Right lobe of liver (tissue), 6 donors: ENCODE results near the gene TEX35. TPM values are rescaled to one million over a fixed set of nuclear protein-coding genes. Genes with fewer than 3 reads are reported as not detected.

Experiments used
- ATAC-seq, 4 donors: fragments of 200-7000 bp; cut with Tn5 transposase; one replicate each; pipeline ENCODE4 v1.9.1; 2020; ENCODE audit warnings: mild to moderate bottlenecking in 4 of 4, moderate library complexity in 4 of 4
- DNase-seq, 3 donors: peaks; one replicate each; pipeline ENCODE4 v3.0.0-alpha.2; 2020
- H3K27ac ChIP-seq, 3 donors: fragments of 200-600 bp; one replicate each; pipeline ENCODE4 v1.8.0; 2022
- H3K27me3 ChIP-seq, 2 donors: fragments of 200-600 bp; one replicate each; pipeline ENCODE4 v1.8.0; 2022
- H3K36me3 ChIP-seq, 4 donors: fragments of 200-600 bp; sonication (generic) in 1 of 4; one replicate each; pipeline versions ENCODE4 v1.5.1 to v1.8.0; 2017 to 2022; ENCODE audit warnings: control low read depth in 1 of 4
- H3K4me1 ChIP-seq, 4 donors: fragments of 200-600 bp; sonication (generic) in 1 of 4; one replicate each; pipeline versions ENCODE4 v1.5.1 to v1.8.0; 2017 to 2022; ENCODE audit warnings: control low read depth in 1 of 4
- H3K4me3 ChIP-seq, 3 donors: fragments of 200-600 bp; one replicate each; pipeline ENCODE4 v1.8.0; 2022
- H3K9me3 ChIP-seq, 4 donors: fragments of 200-600 bp; sonication (generic) in 1 of 4; one replicate each; pipeline versions ENCODE4 v1.5.1 to v1.8.0; 2017 to 2022; ENCODE audit warnings: control low read depth in 1 of 4
- POLR2A ChIP-seq: fragments of 450-650 bp; IDR thresholded peaks from one replicate; pipeline ENCODE4 v1.6.1; 2017; ENCODE audit warnings: antibody characterized with exemption, mild to moderate bottlenecking
- WGBS: methylation state at CpG from one replicate; pipeline ENCODE4 v1.1.6; 2018; ENCODE audit warnings: low coverage, low lambda C conversion rate; ENCODE audit not compliant: insufficient coverage; ENCODE audit errors: missing lambda C conversion rate; 5-methylcytosine and 5-hydroxymethylcytosine counted together
- intact Hi-C, 2 donors: fragments of 100-400 bp; cut with DNase I; formaldehyde crosslinking; loops; one replicate each; pipeline versions ENCODE4 v1.11.2 to v1.14.1; 2022
- total RNA-seq, 6 experiments: library from RNA; depleted of rRNA in 2 of 6; stranded (reverse); fragments of >200 nt in 2 of 6; fragmentation: NEBNext Ultra II Directional in 3 of 6; extraction: Animal tissue kit (Norgen Biotek cat#: 25700) in 3 of 6; gene quantifications; one replicate each; pipeline versions ENCODE4 v1.1.0 to v1.2.4, GENCODE V29; 2016 to 2023
- TF ChIP-seq, protein P1 (sequence below), 4 donors: fragments of 200-600 bp in 3 of 4; fragments of 450-650 bp in 1 of 4; IDR thresholded peaks; one replicate each; pipeline versions ENCODE4 v1.5.1 to v1.8.0; 2016 to 2022; ENCODE audit warnings: antibody characterized with exemption in 4 of 4, mild to moderate bottlenecking in 2 of 4
- donor health status: DM: no; HTN: yes; CAD: no.
- donor health status: DM: no; HTN: no; CAD: no.
- donor health status: DM: no; HTN: no; CAD: no.
- donor health status: DM: no; HTN: yes; CAD: no.
- donor health status: DM: no; HTN: yes; CAD: no.

Gene TEX35
- total RNA-seq, 6 experiments from 2014 or later, result not detected

DNA sequence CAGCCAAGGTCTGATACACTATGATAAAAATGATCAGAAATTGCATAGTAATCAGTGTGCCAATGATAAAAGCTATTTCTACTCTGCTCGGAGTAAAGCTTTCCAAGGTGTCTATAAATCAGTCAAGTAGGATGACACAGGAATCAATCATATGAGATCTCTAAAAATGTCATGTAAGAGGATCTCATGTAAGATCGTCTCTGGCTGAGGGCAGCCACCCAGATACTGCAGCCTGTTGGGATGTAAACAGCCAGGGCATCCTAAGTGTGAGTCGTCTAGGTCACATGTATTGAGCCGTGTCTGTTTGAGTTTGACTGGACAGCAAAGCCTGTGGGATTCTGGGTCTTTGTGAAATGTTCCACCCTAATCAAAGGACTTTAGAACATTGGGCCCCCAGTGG, 2.8 kb upstream of the TEX35 start:
- H3K9me3 ChIP-seq, result no peaks in the 10 kb centered on the region
- ATAC-seq (no peak), DNase-seq (no peak)
- H3K27ac ChIP-seq, result no peak overlapping the region
- no peak overlapping the region for H3K4me3 ChIP-seq
- no peaks in the 10 kb centered on the region for H3K27me3 ChIP-seq
- no peaks in the 10 kb centered on the region for H3K4me1 ChIP-seq
- intact Hi-C loops, result no loop called here
- 89% methylated on average over 2 of the region's 4 CpGs for WGBS
- TF ChIP-seq, protein P1, sequence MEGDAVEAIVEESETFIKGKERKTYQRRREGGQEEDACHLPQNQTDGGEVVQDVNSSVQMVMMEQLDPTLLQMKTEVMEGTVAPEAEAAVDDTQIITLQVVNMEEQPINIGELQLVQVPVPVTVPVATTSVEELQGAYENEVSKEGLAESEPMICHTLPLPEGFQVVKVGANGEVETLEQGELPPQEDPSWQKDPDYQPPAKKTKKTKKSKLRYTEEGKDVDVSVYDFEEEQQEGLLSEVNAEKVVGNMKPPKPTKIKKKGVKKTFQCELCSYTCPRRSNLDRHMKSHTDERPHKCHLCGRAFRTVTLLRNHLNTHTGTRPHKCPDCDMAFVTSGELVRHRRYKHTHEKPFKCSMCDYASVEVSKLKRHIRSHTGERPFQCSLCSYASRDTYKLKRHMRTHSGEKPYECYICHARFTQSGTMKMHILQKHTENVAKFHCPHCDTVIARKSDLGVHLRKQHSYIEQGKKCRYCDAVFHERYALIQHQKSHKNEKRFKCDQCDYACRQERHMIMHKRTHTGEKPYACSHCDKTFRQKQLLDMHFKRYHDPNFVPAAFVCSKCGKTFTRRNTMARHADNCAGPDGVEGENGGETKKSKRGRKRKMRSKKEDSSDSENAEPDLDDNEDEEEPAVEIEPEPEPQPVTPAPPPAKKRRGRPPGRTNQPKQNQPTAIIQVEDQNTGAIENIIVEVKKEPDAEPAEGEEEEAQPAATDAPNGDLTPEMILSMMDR (IDR thresholded peaks at IDR 0.05), result no peak
- no peak for TF ChIP-seq POLR2A
- H3K36me3 ChIP-seq, result no peaks in the 10 kb centered on the region

DNA sequence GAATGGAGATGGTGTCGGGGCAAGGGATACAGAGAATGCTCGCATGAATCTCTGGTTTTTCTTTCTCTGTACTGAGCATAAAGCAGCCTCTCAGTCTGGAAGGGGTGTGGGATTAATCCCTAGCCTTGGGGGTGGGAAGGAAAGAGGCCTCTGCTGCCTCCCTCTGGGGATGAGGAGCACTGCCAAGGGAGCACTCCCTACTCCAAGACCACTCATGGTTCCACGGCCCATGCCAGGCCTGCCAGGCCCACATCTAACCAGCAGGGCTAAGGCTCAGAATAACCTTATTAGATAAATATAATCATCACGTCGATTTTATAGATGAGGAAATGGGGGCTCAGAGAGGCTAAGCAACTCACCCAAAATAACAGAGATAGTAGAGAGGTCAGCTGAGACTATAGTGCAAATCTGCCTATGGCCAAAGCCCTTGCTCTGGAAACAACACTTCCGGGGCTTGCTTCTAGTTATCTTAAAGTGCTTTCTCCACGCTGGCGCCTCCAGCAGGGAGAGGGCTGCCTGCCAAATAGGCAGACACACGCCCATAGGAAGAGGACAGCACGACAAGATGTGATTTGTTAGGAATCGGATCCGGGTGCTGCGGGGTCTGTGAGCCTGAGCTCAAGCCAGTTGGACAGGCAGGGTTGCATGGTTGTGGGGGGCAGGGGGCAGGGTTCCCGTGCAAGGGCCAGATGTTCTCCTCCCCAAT, 522 bp downstream of the TEX35 start:
- H3K27me3 ChIP-seq, result no peaks in the 10 kb centered on the region
- H3K9me3 ChIP-seq, result no peaks in the 10 kb centered on the region
- ATAC-seq (peak in 1 of 4 donors; percentile 21), DNase-seq (peak in 1 of 3 donors; percentile 27)
- 82% methylated on average over 8 of the region's 14 CpGs for WGBS
- H3K4me1 ChIP-seq, result no peaks in the 10 kb centered on the region
- intact Hi-C loops, result no loop called here
- no peaks in the 10 kb centered on the region for H3K36me3 ChIP-seq
- no peak overlapping the region for H3K4me3 ChIP-seq
- H3K27ac ChIP-seq, result no peak overlapping the region
- TF ChIP-seq, protein P1 (IDR thresholded peaks at IDR 0.05), result no peak
- no peak for TF ChIP-seq POLR2A

DNA sequence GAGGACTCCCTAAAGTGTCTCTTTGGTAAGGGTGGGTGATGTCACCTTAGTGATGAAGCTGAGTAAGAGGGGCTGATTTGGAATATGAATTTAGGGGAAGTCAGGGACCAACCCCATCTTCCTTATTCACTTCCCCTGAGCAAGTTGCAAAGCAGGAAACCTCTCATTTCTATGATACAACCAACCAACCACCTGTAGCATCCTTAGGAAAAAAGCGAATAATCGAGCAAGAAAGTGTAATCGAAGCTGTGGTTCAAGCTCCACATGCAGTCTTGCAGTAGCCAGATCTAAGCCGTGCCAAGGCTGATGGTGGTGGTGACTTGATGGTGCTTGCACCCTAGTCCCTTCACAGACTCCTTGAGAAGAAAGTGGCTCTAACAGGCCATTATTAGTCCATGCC, 3.2 kb downstream of the TEX35 start:
- H3K9me3 ChIP-seq, result no peaks in the 10 kb centered on the region
- no peaks in the 10 kb centered on the region for H3K36me3 ChIP-seq
- no peaks in the 10 kb centered on the region for H3K27me3 ChIP-seq
- intact Hi-C loops, result loop anchor here in 1 of 2 donors (5.0 kb wide), 1 partner anchor 426 kb away; no protein-coding TSS in a partner anchor
- no peak for ATAC-seq
- H3K4me3 ChIP-seq, result no peak overlapping the region
- no peak for TF ChIP-seq POLR2A
- 90% methylated on average over 2 of the region's 4 CpGs for WGBS
- DNase-seq, result no peak
- no peaks in the 10 kb centered on the region for H3K4me1 ChIP-seq
- H3K27ac ChIP-seq, result no peak overlapping the region

DNA sequence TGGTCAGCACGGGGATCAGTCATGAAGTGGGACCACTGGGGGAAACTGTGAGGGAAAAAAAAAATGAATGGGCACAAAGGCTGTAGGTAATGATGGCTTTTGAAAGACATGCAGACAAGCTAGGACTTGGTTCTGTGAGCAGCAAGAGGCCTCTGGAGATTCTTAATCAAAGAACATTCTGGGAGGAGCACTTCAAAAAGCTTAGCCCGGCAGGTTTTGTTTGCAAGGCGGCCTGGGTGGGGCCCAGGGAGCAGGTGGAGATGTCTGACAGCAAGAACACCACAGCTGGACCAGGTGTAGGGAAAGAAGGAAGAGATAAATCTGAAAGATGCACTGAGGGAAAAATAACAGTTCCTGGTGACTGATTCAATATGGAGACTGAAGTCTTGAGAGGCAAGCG, 6.0 kb downstream of the TEX35 start:
- Histone ChIP-seq H3K4me3 (no peak overlapping the region), H3K27ac (no peak overlapping the region), H3K9me3 (no peaks in the 10 kb centered on the region), H3K27me3 (no peaks in the 10 kb centered on the region), H3K4me1 (no peaks in the 10 kb centered on the region), H3K36me3 (no peaks in the 10 kb centered on the region)
- DNase-seq (peak in 1 of 3 donors; percentile 19), ATAC-seq (no peak)
- WGBS, result 59% methylated on average over 4 of the region's 4 CpGs
- TF ChIP-seq, protein P1 (IDR thresholded peaks at IDR 0.05), result no peak
- no peak for TF ChIP-seq POLR2A
- intact Hi-C loops, result loop anchor here in 1 of 2 donors (5.0 kb wide), 1 partner anchor 423 kb away; no protein-coding TSS in a partner anchor

DNA sequence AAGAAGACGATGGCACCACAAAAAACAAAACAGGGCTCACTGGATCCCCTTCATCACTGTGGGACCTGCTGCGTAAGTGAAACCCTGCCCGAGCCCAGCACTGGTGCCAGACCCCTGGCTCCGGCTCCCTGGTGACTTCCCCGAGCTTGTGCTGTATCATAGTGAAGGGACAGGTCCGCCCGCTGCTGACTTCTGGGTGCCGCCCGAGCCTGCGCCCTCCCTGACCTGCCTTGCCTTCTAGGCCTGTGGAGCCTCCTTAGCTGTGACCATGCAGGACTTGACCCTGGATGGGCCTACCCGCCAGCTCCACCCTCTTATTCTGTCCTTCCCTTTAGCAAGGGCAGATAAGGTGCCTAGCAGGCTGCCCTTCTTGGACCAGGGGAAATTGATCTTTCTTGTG, 7.9 kb downstream of the TEX35 start:
- ATAC-seq, result peak in 1 of 4 donors; percentile 29
- 80% methylated on average over 1 of the region's 11 CpGs for WGBS

More for the DNA sequence above, 7.9 kb downstream of the TEX35 start:
- Histone ChIP-seq H3K27ac (no peak overlapping the region), H3K27me3 (no peaks in the 10 kb centered on the region), H3K4me3 (no peak overlapping the region), H3K4me1 (no peaks in the 10 kb centered on the region), H3K9me3 (no peaks in the 10 kb centered on the region), H3K36me3 (no peaks in the 10 kb centered on the region)
- intact Hi-C loops, result no loop called here
- DNase-seq, result peak in 1 of 3 donors; percentile 24
- TF ChIP-seq, protein P1 (IDR thresholded peaks at IDR 0.05), result no peak
- no peak for TF ChIP-seq POLR2A
